SK-N-MC (cell line): ENCODE measurements around the gene FLNA.

Experiments used
- EZH2 ChIP-seq: fragments of 200-600 bp; sonication (generic); IDR thresholded peaks from one replicate; pipeline ENCODE4 v1.6.1; 2017; ENCODE audit warnings: antibody characterized with exemption
- FOXP2 ChIP-seq: optimal IDR thresholded peaks from 2 replicates; pipeline ENCODE3; 2011; ENCODE audit warnings: mild to moderate bottlenecking, moderate library complexity; ENCODE audit not compliant: insufficient read depth; ENCODE audit errors: extremely low read length, control extremely low read depth
- POLR2AphosphoS5 ChIP-seq: IDR thresholded peaks from 2 replicates; pipeline ENCODE4 v1.6.1; 2012; ENCODE audit warnings: mild to moderate bottlenecking, low read depth, low read length, borderline replicate concordance

DNA sequence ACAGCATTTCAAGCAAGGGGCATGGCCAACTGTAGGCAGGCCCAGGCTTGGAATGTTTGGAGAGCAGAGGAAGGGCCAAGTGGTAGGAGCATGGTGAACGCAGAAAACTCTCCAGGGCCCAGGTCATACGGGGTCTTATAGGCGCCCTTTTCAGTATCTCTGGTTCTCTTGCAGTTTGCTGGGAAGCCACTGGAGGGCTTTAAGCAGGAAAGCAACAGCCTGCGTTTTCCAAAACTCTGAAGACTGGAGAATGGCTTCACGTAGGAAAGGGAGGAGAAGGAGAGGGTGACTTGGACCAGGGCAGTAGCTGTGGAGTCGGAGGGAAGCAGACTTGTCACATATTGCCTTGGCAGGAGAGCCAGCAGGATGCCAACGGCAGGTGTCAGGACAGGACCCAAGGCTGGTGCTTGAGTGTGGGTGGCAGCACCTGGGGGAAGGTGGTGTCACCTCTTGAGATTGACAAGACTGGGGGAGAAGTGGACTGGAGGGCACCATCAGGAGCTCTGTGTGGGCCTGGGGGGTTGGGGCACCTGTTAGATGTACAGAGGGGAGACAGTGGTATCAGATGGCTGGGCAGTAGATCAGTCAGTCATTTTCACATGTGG is 56.9 kb downstream of the FLNA start:
- TF ChIP-seq POLR2AphosphoS5 = no peak
- TF ChIP-seq EZH2 = no peak
- no peak for TF ChIP-seq FOXP2
